ENCODE results near the gene CD101.

DNA sequence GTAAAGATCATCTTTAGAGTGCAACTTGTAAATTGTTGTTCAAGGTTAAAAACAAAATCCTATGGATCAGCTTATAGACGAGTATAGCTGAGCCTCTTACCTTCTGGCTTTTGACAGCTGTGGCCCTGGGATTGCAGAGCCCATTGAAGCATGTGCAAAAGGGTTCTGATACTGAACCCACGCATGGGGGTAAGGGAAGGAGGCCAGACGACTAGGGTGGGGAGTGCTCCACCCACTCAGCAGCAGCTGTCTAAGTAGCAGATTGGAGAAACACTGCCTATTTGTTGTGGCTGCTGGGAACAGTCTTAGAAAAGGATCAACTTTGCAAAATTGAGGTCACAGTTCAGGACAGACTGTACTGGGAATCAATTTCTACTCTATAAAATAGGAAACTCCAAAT is 16.1 kb downstream of the CD101 start:
- TF ChIP-seq, protein P1, sequence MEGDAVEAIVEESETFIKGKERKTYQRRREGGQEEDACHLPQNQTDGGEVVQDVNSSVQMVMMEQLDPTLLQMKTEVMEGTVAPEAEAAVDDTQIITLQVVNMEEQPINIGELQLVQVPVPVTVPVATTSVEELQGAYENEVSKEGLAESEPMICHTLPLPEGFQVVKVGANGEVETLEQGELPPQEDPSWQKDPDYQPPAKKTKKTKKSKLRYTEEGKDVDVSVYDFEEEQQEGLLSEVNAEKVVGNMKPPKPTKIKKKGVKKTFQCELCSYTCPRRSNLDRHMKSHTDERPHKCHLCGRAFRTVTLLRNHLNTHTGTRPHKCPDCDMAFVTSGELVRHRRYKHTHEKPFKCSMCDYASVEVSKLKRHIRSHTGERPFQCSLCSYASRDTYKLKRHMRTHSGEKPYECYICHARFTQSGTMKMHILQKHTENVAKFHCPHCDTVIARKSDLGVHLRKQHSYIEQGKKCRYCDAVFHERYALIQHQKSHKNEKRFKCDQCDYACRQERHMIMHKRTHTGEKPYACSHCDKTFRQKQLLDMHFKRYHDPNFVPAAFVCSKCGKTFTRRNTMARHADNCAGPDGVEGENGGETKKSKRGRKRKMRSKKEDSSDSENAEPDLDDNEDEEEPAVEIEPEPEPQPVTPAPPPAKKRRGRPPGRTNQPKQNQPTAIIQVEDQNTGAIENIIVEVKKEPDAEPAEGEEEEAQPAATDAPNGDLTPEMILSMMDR (conservative IDR thresholded peaks at IDR 0.05 in 1 of 2, IDR thresholded peaks at IDR 0.05 in 1 of 2; ENCODE audit: extremely low read depth in 1 of 2, insufficient read depth in 1 of 2, low read depth in 1 of 2, low read length in 2 of 2) = no peak
- TF ChIP-seq EZH2 (IDR thresholded peaks at IDR 0.05; ENCODE audit: borderline replicate concordance, low read length) = no peak
